IPS-NIHi7 (cell line): Measurements from ENCODE around the gene STXBP1.
A peak's percentile ranks its signal among the peaks of the same experiment; 100 is the strongest.

Experiments used
- DNase-seq: peaks from one replicate; pipeline ENCODE4 v3.0.0; 2012; ENCODE audit warnings: mixed read lengths; ENCODE audit errors: extremely low spot score

Gene STXBP1

DNA sequence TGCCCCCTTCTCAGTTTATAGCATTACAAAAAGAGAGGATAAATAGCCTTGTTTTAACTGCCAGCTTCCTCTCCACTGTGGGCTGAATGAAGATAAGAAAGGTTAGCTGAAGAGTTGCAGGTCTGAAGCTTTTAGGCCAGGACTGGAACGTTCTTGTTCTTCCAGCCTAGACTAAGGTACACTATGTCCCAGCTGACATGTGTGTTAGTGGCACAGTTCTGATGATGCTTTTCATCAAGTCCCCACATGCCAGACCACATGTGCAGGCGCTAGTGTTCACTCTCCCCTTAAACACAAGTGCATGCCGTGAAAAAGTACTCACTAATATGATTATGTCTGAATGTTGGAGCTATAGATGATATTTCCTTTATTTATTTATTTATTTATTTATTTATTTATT is 40.7 kb downstream of the STXBP1 start:
- no peak for DNase-seq

DNA sequence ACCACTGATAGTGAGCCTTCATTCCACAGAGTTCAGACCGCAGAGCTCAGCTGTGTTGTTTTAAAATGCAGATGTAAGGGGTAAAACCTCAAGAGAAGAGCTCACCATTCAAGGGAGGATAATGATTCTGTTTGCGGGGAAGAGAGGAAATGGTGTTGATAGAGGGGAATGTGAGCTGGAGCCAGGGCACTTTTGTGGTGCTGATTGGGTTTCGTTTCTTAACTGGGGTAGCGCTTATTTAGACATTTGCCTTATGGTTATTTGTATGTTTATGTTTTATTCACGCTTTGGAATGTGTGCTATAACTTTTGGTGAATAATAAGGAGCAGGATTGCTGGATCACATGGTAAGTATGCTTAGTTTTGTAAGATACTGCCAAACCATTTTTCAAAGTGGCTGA is 42.5 kb downstream of the STXBP1 start:
- peak; percentile 41 for DNase-seq

DNA sequence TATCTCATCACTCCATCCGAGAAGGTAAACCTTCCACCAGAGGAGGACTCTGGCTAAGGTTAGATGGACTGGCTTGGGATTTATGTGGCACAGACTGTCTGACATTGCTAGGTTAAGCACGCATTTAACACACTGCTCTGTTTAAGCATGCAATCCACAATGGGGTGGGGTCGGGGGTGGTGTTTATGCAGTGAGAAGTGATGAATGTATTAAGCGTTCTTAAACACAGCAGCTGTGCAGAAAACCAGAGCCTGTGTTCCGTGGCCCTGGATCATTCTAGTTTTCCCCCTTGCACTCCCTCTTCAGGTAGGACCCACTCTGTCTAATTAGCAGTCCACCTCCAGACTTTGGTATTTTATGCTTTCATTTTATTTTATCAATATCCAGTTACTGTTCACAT is 46.4 kb downstream of the STXBP1 start:
- DNase-seq: no peak

DNA sequence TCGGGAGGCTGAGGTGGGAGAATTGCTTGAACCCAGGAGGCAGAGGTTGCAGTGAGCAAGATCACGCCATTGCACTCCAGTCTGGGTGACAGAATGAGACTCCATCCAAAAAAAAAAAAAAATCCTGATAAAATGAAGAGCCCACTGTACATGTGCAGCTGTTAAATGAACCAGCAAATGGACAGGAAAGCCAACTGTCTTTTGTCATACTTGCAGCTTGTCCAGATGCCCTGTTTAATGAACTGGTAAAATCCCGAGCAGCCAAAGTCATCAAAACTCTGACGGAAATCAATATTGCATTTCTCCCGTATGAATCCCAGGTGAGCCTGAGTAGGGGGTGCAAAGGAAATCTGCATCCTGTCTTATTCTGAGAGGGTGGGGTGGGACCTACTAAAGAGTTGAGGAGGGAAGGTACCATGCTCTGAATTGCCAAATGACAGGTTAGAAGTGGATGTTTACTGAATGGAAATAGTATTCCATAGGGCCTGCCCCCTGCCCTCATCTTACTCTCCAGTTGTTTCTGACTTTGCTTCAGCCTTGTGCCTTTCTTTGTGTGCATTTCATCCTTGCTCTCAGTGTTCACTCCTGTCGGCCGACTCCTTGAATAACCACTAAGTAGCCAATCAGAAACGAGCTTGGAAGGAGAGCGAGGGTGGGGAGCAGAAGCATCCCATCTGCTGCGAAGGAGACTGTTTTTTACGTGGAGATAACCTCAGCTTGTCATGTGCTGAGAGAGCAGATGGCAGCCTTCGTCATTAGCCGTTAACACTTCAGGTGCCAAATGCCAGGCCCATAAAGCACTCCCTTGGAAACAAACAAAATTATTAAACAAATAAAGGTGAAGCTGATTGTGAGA is 49.0 kb downstream of the STXBP1 start:
- DNase-seq: no peak

DNA sequence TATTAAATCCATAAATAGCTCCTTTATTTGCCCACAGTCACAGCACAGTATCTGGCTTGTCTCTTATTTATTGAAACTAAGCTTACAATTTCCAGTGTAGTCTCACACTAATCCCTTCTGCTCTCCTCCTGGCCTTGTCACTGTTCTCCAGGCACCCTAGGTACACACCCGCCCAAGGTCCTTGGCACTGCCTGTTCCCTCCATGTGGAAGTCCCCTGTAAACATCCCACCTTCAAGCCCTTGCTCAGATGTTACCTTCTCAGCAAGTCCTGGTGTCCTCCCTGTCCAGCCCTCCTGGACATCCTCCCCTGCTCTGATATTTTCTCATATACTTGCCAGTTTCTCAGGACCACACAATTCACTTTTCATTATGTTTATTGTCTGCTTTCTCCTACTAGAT is 50.5 kb downstream of the STXBP1 start:
- no peak for DNase-seq

DNA sequence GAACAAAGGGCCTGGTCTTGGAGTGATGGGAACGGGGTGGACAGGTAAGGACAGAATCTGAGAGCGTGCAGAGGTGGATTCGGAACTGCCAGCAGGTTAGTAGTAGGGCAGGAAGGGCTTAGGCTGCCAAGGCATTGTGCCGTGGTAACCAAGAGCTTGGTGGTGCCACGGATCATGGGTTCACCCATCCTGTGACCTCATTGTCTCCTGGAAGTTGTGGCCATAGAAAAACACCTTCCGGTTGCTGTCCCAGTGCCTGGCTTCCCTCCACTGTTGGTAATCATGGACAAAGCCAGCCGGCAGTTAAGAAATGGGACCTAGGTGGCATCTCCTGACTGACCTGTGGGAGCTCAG is 52.2 kb downstream of the STXBP1 start:
- no peak for DNase-seq

DNA sequence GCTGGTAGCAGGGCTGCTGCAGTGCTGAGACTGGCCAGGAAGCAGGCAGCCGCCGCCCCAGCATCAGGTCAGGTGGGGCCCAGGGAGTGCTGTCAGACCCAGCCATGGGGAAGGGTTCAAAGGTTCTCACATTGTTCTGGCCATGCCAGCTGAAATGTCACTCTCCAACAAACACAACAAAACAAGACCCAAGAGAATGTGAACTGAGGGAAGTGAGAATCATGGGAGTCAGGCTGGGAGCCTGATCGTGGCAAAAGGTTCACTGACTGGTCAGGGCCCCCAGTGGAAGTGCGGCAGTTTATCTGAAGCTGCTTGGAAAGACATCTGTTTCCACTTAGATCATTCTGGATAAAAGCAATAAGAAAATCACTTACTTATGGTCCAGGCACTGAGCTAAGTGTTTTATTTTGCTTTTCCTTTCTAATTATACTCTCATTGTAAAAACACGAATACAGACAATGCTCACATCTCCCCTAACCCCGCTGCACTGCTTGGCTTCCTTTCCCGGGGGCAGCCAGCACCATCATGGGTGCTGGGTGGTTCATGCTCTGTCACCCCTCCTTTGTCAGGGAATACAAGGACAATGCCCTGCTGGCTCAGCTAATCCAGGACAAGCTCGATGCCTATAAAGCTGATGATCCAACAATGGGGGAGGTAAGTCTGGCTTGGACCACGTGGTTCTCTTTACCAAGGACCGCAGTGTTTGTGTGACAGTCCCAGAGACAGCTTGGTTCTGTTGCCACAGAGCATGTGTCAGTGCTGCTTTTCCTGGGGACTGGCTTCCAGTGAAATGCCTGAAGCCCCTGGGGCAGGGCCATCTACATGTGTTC is 52.8 kb downstream of the STXBP1 start:
- no peak for DNase-seq

DNA sequence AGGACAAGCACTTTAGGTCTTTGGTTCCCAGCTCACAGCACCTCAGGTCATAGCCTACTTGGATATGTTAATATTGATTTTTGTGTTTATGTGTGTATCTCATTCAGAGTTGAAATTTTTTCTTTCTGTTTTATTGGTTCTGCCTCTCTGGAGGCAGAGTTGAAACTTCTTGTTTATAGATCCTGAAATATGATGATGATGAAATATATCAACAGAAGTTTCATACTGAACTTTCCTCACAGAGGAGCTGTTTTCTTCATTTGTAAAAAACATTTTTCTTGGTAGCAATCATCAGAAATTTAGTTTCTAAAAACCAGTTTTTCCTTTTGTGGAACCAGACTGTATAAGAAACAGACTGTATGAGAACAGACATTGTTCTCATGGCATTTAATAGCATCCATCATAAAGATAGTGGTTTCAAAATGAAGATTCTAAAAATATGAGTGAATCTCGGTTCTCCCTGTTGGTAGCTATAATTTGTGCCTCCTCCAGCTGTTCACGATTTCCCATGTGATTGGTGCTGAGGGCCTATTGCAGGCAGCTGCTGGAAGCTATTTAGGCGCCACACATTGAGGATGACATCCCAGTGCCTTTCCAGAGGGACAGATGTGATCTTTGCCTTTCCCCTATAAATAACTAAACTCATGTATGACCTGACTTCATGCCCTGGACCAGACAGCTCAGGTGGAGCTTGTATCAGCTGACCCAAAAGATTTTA is 55.2 kb downstream of the STXBP1 start:
- DNase-seq: no peak

DNA sequence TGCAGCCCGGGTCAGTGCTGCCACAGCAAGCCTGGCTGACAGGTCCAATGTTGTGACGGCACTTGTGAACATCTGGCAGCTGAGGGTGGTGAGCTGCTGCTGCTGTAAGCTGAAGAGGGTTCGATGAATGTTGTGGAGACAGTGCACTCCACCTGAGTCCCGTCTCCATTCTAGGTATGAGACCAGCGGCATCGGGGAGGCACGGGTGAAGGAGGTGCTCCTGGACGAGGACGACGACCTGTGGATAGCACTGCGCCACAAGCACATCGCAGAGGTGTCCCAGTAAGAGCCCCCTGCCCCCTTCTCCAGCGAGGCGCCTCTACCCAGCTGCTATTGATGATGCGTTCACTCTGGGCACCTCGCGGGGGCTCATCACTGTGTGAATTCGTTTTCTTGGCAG is 55.8 kb downstream of the STXBP1 start:
- no peak for DNase-seq

DNA sequence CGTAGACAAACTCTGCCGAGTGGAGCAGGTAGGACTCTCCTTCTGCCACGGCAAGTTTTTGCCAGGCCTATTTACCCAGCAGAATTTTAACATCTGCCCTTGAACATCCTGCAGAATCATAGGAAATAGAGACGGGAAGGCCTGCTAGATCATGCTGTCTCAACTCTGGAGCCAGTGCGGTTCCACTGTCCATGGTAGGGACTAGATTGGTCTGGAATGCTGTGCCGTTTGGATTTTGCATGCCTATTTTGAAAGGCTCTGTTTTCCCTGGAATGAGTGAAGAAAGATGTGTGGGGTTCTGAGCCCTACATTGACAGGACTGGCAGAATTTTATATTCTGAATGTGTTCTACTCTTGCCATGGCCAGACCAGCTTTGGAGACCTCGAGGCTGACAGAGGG is 61.2 kb downstream of the STXBP1 start:
- no peak for DNase-seq

DNA sequence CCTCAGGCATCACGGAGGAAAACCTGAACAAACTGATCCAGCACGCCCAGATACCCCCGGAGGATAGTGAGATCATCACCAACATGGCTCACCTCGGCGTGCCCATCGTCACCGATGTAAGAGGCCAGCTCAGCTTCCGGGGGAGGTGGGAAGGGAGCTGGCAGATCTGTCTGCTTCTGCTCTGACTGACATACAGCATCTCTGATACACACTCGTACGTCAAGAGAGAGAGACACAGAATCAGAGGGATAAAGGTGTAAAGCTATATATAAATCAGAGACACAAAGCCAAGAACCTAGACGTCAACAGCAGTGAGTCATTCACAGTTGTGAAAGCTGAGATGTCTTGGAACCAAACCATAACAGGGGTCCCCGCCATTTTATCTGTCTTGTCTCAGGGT is 64.6 kb downstream of the STXBP1 start:
- DNase-seq: no peak

DNA sequence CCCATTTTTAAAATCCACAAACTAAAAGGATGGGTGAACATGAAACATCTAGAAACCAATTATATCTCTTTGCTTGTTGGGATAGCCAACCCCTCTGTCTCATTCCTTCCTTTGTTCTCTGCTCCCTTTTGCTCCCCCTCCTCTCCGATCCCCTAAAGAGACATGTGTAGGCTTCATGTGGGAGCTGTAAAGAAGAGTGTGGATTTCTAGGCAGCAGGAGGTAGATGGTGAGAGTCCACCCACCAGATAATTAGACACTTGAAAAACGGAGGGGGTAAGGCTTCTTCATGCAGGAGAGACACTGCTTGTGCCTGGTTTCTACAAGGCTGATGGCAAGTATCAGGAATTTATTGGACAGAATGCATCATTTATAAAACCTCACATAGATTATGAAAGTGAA is 67.4 kb downstream of the STXBP1 start:
- DNase-seq: no peak

DNA sequence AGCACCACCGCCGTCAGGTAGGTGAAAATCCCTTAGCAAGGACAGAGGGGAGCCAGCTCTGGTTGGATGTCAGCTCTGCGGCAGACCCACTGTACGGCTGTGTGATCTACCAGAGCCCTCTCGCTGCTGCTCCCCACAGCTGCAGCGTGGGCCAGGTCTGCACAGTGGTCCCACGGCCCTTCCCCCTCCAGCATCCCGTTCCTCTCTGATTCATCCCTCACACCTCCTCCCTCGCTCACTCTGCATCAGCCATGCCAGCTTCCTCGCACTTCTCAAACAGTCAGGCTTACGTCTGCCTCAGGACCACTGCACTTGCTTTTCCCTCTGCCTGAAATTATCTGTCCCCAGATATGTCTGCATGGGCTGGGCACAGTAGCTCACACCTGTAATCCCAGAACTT is 68.1 kb downstream of the STXBP1 start:
- DNase-seq: no peak

DNA sequence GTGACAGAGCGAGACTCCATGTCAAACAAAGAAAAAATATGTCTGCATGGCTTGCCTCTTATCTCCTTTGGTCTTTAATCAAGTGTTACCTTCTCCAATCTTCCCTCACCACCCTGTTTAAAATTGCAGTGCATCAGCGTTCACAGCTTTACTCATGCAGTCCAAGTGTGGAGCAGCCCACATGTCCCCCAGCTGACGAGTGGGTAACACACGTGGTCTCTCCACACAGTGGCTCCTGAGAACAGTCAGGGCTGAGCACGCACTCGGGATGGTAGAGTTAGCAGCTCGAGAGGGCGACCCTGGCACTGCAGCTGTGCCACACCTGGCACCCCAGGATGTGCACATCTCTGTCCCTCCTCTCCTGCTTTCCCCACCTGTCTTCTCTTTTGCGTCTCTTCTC is 68.8 kb downstream of the STXBP1 start:
- no peak for DNase-seq

DNA sequence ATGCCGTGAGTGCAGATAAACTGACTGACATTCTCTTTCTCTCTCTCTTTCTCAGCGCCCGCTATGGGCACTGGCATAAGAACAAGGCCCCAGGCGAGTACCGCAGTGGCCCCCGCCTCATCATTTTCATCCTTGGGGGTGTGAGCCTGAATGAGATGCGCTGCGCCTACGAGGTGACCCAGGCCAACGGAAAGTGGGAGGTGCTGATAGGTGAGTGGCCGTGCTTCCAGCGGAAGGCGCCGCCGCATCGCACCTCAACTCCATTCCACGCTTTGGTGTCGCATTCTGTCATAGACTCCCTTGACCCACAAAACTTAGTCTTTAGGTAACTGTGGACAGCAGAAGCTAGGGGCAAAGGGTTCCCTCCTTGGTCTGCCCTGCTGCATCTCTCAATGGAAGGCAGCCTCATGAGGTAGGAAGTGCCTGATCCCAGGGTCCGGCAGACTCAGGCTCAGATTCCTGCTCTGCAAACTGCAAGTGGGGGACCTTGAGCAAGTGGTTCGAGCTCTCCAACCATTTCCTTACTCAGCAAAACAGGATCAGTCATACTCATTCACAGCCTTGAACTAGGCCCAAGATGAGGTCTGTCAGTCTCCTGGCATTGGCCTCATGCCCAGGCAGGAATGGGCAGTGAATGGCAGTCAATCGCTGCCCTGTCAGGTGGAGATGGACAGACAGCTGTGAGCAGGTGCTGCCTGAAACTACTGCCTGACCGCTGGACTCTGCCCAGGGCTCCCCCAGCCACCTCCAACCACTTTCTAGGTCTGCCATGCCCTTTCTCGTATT is 70.5 kb downstream of the STXBP1 start:
- no peak for DNase-seq

DNA sequence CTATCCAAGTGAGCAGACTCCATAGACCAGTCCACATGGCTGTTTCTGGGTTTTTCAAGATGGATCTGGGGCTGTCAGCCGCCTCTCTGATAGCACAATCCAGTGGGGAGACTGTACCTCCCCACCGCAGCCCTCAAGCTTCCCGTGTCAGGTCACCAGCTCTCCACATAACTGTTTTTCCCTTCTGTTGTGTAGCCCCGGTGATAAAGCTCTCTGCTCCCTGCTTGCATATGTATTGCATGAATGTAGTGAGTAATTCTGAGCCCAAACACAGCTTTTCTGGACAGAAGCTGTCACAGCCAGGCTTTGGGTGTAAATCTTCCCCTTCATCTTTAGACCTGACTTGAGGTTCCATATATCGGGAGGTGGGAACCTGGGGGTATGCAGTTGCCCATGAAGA is 71.6 kb downstream of the STXBP1 start:
- DNase-seq: no peak

DNA sequence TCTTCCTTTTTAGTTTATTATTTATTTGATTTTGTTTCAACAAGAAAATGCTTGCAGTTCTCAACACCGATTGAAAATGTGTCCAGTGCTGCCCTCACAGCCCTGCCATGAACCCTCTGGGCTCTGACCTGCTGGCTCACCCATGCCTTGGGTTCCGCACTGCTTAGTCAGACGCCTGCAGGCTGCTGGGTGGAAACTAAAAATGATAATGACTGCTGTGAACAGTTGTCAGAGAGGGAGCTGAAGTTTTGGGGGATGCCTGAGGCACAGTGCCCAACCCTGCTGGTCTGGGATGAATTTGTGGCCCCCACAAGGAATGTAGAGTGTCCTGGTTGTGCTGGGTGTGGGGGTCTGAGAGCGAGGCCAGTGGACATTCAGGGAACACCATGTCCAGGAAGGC is 72.5 kb downstream of the STXBP1 start:
- DNase-seq: no peak

DNA sequence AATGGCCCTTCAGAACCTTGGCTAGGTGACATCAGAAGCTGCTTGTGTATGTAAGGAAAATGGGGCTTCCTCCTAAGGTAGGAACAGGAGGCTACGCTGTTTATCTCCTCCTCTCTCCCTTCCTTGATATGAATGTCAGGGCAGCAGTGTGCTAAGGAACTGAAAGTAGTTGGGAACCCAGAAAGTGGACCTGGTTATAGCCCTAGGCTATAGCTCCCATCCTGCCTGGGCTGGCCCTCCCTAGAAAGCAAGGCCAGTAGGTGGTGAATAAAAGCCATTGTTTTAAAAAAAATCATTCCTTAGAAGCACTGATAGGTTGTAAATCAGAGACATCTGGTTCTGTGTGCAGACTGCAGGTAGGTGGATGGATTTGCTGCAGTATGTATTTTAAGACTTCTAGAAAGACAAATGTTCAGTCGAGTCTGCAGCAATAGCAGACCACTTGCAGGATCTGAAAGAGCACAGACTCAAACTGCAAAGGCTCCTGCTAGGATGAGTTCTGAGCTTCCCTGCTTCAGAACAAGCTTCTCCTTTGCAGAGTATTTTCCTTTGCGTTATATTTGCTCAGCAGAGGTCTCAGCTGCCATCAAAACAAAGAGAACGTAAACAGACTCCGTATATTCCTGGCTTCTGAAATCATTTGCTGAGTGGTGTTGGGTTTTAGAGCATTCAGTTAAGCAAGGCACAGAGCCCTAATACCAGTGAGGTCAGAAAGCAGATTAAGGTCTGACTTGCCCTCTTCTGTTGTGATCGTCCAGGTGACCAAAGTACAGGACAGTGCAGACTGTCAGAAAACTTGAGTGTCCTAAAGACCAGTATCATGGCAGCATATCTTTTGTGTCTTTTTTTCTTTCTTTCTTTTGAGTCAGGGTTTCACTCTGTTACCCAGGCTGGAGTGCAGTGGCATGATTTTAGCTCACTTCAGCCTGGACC is 74.7 kb downstream of the STXBP1 start:
- no peak for DNase-seq

DNA sequence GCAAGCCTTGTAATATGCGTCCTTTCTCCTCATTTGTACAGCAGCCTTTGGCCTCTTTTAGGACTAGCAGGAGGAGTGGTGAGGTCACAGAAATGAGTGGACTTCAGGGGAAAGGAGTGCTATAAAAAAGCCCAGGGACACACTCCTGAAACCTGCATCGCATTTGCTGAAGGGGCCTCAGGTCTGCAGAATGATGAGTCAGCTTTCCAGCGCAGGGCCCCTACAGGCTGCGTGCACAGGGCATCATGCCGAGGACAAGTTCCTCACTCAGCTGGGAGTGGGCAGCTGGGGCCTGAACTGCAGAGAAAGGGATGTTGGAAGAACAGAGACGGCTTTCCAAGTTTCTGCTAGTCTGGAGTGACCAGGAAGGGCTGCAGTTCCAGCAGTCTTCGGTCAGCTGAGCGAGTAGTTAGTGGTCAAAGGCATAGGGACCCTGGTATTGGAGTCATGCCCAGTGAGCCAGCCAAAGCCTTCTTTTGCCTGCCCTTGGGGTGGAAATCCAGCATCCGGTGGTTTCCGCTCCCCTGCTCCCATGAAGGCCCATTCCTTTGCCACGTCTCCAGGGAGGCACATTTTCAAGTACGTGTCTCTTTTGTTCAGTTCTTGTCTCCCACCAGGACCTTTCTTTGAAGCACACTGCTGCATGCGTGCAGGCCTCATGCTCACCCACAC is 77.4 kb downstream of the STXBP1 start:
- DNase-seq: no peak

DNA sequence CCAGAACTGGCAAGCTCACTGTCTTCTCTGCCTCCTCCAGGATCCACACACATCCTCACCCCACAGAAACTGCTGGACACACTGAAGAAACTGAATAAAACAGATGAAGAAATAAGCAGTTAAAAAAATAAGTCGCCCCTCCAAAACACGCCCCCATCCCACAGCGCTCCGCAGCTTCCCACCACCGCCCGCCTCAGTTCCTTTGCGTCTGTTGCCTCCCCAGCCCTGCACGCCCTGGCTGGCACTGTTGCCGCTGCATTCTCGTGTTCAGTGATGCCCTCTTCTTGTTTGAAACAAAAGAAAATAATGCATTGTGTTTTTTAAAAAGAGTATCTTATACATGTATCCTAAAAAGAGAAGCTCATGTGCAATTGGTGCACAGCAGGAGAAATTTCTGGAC is 78.7 kb downstream of the STXBP1 start:
- DNase-seq: no peak
